Stimulated activated CD4-positive, alpha-beta T cell treated with anti-CD3 and anti-CD28 coated beads, Interleukin-15, amount 100 ng/mL, for 24 hours (primary cell): Measurements from ENCODE around the gene WDFY2.
A peak's percentile ranks its signal among the peaks of the same experiment; 100 is the strongest.

Experiments
- DNase-seq: peaks from one replicate; pipeline ENCODE4 v3.0.0-alpha.2; 2020

The WDFY2 gene

DNA sequence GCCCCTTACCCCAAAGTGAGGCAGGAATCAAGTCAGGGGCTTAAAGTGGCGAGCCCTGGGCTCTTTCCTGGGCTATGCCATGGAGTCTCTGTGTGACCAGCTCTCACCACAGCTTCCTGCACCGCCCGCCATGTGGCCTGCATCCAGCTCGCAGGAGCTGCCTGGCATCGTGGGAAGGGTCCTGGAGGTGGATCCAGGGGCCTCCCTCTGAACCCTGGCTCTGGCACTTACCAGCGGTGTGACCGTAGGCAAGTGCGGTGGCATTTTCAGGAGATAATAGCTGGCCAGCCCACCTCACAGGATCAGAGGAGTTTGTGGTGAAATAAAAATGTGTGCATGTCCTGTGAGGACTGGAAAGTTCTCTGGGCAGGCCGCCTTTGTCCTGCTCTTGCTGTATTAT is 193.7 kb downstream of the WDFY2 start:
- no peak for DNase-seq

DNA sequence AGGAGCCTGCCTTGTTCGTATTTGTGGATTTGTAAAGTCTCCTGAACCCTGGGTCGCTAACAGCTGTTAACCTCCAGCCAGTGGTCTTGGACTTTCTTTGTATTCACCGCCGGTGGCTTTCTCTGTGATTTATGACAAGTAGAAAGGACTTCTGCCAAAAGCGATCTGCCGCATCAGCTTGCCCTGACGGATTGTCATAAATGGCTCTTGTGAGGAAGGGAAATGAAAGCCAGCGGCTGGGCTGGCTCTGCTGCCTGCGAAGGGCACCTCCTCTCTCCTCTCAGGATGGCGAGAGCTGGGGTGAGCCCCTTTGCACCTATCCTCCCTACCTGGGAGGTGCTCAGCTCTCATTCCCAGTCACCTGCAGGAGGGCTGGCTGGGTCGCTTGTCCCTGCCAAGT is 194.1 kb downstream of the WDFY2 start:
- DNase-seq = no peak

- DNase-seq = no peak
Observed at GRCh38 chr13:51780099-51780498, 195.8 kb downstream of the WDFY2 start.

DNA sequence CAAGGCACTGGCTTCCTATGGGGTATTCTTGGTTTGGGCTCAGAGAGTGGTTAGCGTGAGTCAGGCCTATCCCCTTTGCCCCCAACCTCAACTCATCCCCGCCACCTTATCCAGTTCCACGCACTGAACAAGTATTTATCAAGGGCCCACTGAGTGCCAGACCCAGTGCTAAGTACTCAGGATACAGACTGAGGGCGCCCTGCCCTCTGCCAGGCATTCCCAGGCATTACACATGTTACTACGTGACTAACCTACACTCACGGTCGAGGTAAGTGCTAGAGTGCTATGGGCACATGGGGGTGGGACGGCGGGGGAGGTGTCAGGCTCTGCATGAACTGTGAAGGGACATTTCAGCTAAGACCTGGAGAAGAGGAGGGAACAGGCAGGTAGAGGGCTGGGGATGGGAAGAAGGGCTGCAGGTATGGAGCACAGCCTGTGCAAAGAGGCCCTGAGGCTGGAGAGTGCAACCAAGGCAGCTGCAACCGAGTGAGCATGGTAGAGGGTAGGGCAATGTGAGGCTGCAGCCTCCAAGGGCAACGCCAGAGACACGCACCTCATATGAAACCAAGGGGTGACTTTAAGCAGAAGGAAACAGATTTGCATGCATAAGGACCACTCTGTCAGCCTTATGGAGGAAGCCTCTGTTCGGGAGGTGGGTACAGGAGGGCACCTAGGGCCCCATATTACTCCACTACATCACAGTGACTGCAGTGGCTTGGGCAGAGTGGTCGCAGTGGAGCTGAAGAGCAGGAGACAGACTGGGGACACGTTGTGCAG is 197.2 kb downstream of the WDFY2 start:
- DNase-seq = peak; percentile 34

DNA sequence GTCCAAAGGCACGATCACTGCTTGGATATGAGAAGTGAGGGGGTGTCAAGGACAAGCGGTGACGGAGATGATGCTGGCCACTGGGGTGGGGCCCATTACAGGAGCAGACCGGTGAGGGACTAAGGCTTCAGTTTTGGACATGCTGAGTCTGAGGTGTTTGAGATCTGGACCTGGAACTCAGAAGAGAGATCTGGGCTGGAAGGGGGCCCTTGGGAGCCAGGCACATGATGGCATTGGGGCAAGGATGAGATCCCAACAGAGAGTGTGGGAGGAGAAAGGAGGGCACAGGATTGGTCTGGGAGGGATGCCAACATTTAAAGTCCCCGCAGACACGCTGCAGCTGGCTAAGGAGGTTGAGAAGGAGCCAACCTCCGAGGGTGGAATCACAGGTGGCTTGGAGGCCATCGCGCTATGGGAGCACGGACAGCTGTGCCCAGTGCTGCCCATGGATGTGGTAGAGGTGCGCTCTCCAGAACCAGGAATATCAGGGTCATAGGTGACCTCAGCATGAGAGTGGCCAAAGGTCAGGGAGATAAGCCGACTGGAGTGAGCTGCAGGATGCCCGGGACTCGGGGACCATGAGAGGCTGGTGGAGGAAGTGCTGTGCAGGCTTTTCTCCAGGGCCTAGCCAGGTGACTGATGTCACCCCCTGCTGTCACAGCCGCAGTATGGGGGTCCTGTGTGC is 197.9 kb downstream of the WDFY2 start:
- DNase-seq = no peak

DNA sequence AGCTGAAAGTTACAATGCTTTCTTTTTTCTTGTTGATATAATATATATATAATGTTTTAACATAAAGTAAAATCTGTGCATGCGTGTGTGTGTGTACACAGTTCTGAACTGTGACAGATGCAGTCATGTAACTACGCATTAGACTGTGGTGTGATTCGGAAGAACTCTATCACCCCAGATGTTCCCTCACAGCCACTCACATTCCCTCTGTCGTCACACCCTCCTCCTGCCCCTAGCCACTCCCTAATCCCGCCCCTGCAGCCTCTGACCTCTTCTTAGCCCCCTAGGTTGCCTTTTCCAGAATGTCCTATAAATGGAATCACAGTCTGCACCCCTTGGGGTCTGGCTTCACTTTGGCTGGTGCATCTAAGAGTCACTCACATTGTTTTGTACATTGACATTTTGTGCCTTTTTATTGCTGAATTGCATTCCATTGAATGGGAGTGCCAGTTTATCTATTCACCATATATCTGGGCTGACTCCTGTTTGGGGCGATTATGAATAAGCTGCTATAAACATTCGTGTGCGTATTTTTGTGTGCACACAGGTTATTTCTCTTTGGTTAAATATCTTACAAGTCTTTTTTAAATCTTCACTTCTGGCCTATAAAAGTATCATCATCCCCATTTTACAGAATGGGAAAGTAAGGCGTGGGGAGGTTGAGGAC is 199.3 kb downstream of the WDFY2 start:
- DNase-seq = no peak

DNA sequence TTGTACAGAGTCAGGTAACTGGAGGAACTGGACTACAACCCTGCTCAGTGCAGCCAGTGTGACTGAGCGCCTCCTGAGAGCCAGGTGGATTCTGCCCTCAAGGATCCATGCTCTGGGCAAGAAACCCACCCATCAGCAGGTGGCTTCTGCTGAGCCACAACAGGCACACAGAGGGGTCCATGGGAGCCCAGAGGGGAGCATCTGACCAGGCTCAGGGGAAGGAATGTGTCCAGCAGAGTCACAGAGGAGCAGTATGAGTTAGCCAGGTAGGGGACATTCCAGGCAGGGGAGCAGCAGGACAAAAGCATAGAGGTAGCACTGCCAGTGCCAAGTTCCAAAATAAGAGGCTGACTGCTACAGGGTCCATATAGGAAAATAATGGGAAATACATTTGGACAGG is 199.8 kb downstream of the WDFY2 start:
- no peak for DNase-seq

- no peak for DNase-seq
Observed at GRCh38 chr13:51785712-51786424, 201.6 kb downstream of the WDFY2 start.

DNA sequence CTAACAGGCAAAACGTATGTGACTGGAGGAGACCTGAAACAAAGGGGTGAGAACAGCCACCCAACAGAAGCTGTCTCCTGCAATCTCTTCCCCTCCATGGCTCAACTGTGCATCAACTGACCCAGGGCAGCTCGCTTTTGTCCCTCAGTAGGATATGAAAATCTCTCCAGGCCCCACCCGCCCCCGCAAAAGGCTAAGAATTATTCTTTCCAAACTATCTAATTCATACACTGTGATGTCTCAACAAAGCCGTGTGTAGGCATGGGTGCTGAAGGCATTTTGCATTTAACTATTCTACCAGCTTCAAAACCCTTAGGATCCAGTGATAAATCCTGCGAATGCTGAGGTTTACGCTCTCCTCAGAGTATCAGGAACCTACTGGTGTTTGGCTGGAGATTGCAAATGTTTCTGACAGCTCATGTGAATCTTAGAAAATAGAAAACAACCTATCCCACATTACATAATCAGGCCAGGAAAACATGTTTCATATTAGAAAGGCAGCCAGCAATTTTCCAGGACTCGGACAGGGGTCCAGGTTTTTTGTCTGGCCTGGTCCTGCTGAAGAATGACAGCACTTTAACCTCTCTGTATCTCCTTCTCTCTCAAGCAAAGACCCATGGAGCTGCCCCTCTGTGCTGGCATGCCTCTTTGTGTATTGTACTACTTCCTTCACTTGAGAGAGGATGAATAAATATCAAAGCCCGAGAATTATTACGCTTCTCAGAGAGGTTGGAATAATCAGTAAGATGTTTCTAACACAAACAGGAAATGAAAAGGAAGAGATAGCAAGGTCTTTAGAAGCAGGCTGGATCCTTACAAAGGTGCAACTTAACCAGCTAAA is 202.4 kb downstream of the WDFY2 start:
- no peak for DNase-seq

DNA sequence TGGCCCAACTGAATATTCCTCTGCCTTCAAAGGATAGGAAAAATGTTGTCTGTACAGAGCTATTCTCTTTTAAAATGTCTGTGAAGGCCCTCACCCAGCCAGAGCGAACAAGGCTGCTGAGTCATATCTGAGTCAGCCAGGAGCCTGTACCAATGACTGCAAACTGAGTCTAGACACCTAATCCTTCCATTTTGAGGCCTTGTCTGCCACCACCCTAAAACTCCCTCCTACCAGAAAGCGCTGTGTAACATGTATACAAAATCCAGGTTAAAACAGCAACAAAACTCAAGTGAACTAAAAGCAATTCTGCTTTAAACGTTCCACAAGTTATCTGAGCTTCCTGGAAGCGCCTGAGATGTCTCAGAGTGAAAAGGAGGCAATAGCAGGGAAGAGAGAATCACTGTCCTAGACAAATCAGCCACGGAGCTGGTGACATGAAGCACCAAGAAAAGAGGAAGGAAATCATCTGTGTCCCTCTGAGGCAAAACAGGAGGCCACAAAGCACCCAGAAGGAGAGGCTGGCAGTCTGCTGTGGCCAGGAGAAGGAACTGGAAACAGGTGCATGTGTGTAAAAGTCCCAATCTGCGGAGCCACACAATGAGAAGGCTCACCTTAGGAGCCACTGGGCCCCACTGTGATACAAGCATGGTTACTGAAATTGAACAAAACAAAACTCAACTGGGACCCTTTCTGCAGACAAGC is 209.5 kb downstream of the WDFY2 start:
- DNase-seq = peak; percentile 76

GRCh38 chr13:51794964-51795363 is 210.7 kb downstream of the WDFY2 start:
- DNase-seq = no peak

DNA sequence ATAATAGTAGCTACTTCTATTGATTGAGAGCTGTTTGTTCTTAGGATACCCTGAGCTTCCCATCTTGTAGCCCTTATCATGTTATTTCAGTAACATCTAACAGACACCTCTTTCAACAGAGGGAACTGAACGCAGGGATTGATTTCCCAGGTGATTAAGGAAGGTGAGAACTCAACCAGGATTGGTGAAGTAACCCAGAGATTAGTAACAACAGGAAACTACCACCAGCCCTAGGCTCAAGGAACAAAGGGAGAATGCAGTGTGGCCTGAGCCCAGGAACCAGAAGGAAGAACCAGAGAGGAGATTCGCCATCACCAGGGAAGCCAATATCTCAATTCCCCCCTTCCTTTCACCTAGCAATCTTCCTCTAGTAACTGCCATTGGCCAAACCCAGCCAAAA is 211.2 kb downstream of the WDFY2 start:
- DNase-seq = no peak

DNA sequence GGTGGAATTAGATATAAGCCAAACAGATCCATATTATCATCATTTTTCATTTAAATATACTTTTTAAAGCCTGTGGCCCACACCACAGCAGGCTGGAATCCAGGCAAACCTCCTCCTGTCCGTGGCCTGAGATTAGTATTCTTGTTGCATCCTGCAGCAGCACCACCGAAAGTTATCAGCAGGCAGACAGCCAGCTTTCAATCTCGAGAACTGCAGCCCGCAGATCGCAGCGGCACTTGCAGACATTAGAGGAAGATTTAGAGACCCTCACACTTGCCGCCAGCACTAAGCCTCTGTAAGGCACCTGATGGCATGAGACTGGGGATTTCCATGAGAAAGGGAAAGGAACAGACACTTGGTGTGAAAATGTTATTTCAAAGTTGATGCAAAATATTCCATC is 212.3 kb downstream of the WDFY2 start:
- no peak for DNase-seq

DNA sequence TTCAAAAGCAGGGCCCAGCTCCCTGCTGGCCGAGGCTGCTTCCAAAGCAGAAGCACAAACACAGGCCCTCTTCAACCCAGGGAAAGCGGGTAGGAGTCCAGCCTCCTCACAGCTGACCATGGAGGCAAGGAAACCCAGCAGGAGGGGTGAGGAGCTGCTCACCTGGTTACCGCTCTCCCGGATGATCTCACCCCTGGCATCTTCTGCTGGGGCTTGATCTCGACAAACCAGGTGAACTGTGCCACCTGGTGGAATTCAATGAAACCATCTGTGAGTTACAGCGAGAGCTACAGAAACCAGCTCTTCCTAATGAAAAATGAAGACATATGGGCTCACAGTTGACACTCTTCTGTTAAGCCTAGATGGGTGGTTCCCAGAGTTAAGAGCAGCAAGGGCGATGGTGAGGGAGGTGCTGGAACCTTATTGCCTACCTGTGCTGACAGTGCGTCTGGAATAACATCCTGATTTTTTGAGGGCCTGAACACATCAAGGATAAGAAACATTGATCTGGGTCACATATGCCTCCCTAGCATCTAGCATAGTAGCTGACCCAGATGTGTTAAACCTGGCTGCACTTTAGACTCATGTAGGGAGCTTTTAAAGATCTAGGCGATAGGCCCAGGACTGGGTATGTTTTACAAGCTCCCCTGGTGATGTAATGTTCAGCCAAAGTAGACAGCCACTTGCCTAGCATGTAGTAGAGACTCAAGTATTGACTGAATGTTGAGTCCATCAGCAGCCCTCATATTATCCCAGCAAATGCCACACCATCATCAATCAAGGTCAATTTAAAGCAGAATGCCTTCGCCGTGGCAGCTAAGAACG is 213.6 kb downstream of the WDFY2 start:
- DNase-seq = peak; percentile 70

DNA sequence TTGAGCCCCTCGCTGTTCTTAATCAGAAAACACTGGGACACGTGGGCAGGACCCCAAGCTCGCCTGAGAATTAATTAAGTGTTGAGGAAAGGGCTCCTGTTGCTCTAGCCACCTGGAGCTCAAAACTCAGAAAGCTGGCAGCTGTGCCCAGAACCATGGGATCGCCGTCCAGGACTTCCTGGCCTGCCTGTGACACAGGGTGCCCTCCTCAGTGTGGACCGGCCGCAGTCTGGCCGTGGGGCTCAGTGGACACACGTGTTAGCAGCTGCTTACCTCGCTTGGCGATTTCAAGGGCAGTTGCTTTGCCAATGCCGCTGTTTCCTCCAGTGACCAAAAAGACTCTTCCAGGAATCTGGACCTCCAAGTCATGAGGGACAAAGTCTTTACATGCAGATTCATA is 215.0 kb downstream of the WDFY2 start:
- no peak for DNase-seq

DNA sequence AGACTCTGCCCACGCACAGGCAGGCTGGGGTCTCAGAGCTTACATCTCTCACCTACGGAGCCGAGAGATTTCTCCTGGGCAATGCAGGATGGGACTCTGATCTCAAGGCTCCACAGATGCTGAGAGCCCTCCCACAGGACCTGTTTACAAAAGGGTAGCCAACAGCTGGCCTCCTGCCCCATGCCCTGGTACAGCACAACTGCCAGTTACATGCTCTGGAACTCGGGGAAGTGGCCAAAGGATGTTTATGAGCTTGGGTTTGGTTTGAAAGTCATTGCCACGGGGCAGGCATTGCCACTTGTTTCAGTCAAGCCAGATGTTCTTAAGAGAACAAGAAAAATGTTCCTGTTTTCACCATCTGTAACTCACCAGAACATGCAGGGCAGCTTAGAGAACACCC is 216.2 kb downstream of the WDFY2 start:
- DNase-seq = no peak

- DNase-seq = no peak
Observed at GRCh38 chr13:51801631-51802099, 217.4 kb downstream of the WDFY2 start.

GRCh38 chr13:51802631-51803418 is 218.6 kb downstream of the WDFY2 start:
- no peak for DNase-seq

DNA sequence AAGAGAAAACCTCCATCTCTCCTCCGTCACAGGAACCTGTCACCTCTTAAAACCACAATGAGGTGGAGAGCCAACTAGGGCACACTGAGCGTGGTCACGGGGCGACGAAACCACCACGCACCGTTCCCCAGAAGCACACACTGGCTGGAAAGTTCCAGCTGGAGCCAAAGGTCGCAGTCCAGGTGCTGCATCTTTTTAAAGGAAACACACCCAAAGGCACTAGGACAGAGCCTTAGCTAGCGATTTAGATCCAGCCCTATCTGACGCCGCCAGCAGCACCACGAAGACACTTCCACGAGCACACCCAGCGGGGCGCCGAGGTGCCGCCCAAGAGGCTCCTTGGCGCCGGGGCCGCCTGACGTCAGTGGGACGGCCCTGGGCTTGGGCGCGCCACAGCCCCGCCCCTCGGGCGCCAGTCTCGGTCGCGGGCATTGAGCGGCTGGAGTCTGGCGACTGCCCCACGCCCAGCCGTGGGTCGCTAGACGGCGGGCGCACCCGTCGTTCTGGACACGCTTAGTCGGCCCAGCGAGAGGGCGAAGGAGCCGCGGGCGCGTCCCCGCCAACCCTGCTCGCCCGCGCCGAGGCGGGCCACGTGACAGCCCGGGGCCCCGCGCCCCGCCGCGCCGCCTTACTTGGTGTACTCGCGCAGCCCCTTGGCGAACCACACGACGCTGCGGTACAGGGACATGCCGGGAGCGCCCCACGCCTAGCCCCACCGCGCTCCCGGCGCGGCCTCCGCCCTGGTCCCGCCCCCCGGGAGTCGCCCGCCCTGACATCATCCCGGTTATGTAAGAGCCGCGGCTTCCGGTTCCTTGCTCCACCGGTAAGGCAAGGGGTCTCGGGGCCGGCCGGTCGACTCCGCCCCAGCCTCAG is 219.4 kb downstream of the WDFY2 start, which contains the start of gene DHRS12:
DHRS12 (minus strand) TSS at position 742 of the 873 bp plus-strand sequence. CDS start 4,504 bp downstream, outside the sequence.
- peak; percentile 89 for DNase-seq
